HepG2 (cell line): ENCODE data around the gene LMAN2. TPM values are rescaled to one million over a fixed set of nuclear protein-coding genes. Genes with fewer than 3 reads are reported as not detected.
"Not testable (repeated sequence)": the region's sequence is repeated elsewhere in the genome, so short reads cannot be mapped to it uniquely, and the experiment has no call there.

Source experiments
- ATAC-seq: fragments of 200-7000 bp; cut with Tn5 transposase; 3 replicates; pipeline ENCODE4 v1.9.1; 2020; ENCODE audit warnings: mild to moderate bottlenecking, moderate library complexity
- BruUV-seq: library from RNA; stranded (reverse); fragments of 400-500 nt; replicated peaks from 2 replicates; lab custom pipeline; 2021; lab: Mats Ljungman, UMichigan
- CTCF ChIA-PET: fragments of 300-600 bp; formaldehyde crosslinking; extraction: SDS; loops from one replicate; lab custom pipeline; 2021; ENCODE audit warnings: low total read pairs, inconsistent platforms, low intra/inter-chr PET ratio; lab: Yijun Ruan, JAX
- POLR2A ChIA-PET: fragments of 350-600 bp; sonication (Branson Sonifier 250); formaldehyde crosslinking; loops from one replicate; lab custom pipeline; 2020; ENCODE audit warnings: antibody characterized with exemption, inconsistent platforms; lab: Yijun Ruan, JAX
- DNase-seq: peaks from one replicate; pipeline ENCODE4 v3.0.0-alpha.2; 2015; ENCODE audit warnings: low spot score
- FAIRE-seq: peaks from 3 replicates; lab custom pipeline; 2011; peaks lifted over from hg19 to GRCh38; lab: Jason Lieb, UNC
- H2AFZ ChIP-seq: one replicate; pipeline ENCODE4 v1.6.1; 2011; ENCODE audit warnings: low read length, inconsistent platforms
- H3K27ac ChIP-seq: fragments of 300-600 bp; 3 replicates; pipeline ENCODE4 v1.8.0; 2011; ENCODE audit warnings: mixed run types, mild to moderate bottlenecking, mixed read lengths, low read length, inconsistent platforms; ENCODE audit not compliant: insufficient read depth; ENCODE audit errors: extremely low read length
- H3K27me3 ChIP-seq, 2 experiments: fragments of 200-600 bp in 1 of 2; 2 replicates in 1 of 2; 3 replicates in 1 of 2; pipeline versions ENCODE4 v1.6.0 to v1.8.0; 2011; ENCODE audit warnings: low read length in 2 of 2, mild to moderate bottlenecking in 2 of 2, moderate library complexity in 2 of 2, inconsistent platforms in 1 of 2; ENCODE audit not compliant: insufficient read depth in 2 of 2, control insufficient read depth in 1 of 2
- H3K36me3 ChIP-seq, 2 experiments: fragments of 200-600 bp in 1 of 2; replicated peaks in 1 of 2; 2 replicates in 1 of 2; 3 replicates in 1 of 2; pipeline versions ENCODE4 v1.5.1 to v1.8.0; 2011; ENCODE audit warnings: low read length in 2 of 2, inconsistent platforms in 1 of 2; ENCODE audit not compliant: insufficient read depth in 2 of 2, control insufficient read depth in 1 of 2
- H3K4me1 ChIP-seq: 2 replicates; pipeline ENCODE4 v1.5.1; 2012; ENCODE audit warnings: low read length, inconsistent platforms; ENCODE audit not compliant: insufficient read depth
- H3K4me2 ChIP-seq: 2 replicates; pipeline ENCODE4 v1.6.0; 2011; ENCODE audit warnings: low read depth, low read length, inconsistent platforms
- H3K4me3 ChIP-seq, 3 experiments: fragments of 200-600 bp in 1 of 3; sonication (generic), shearing (Covaris generic) in 1 of 3; replicated peaks in 1 of 3; 2 replicates each; pipeline ENCODE4 v1.5.1; 2011 to 2016; ENCODE audit warnings: low read length in 3 of 3, inconsistent platforms in 2 of 3, low read depth in 2 of 3, mild to moderate bottlenecking in 2 of 3, control low read depth in 1 of 3, mixed read lengths in 1 of 3; ENCODE audit not compliant: insufficient read depth in 1 of 3
- H3K79me2 ChIP-seq: one replicate; pipeline ENCODE4 v1.6.1; 2011; ENCODE audit warnings: low read length, inconsistent platforms; ENCODE audit not compliant: insufficient read depth
- H3K9ac ChIP-seq: 2 replicates; pipeline ENCODE4 v1.6.0; 2011; ENCODE audit warnings: mild to moderate bottlenecking, low read depth, low read length, inconsistent platforms; ENCODE audit not compliant: insufficient read depth
- H3K9me3 ChIP-seq: 2 replicates; pipeline ENCODE4 v1.5.1; 2012; ENCODE audit warnings: mild to moderate bottlenecking, low read length
- H4K20me1 ChIP-seq: 2 replicates; pipeline ENCODE4 v1.6.0; 2011; ENCODE audit warnings: inconsistent platforms, mild to moderate bottlenecking, low read length, moderate library complexity; ENCODE audit not compliant: insufficient read depth
- ATF7 ChIP-seq, 2 experiments: fragments of 450-650 bp in 1 of 2; sonication (generic) in 1 of 2; formaldehyde crosslinking in 1 of 2; IDR thresholded peaks; 2 replicates each; pipeline versions ENCODE4 v1.4.0 to v1.6.1; 2016 to 2020; ENCODE audit warnings: antibody characterized with exemption in 1 of 2, mild to moderate bottlenecking in 1 of 2, missing genetic modification reagents in 1 of 2
- KLF13 ChIP-seq: sonication (generic); formaldehyde crosslinking; IDR thresholded peaks from 2 replicates; pipeline ENCODE4 v1.4.0; 2020; ENCODE audit warnings: mild to moderate bottlenecking, missing genetic modification reagents
- ZNF317 ChIP-seq: sonication (generic); formaldehyde crosslinking; IDR thresholded peaks from 2 replicates; pipeline ENCODE4 v1.5.0; 2020; ENCODE audit warnings: mild to moderate bottlenecking, missing genetic modification reagents
- ZNF737 ChIP-seq: sonication (generic); formaldehyde crosslinking; IDR thresholded peaks from 2 replicates; pipeline ENCODE4 v1.5.0; 2020; ENCODE audit warnings: missing genetic modification reagents, mild to moderate bottlenecking, borderline replicate concordance
- WGBS: methylation state at CpG from one replicate; pipeline ENCODE4 v1.1.6; 2017; ENCODE audit warnings: low lambda C conversion rate; 5-methylcytosine and 5-hydroxymethylcytosine counted together
- in situ Hi-C: cut with HindIII; loops from 2 replicates; pipeline ENCODE4 v1.10.0; 2017; ENCODE audit warnings: low pct_unique_long_range_greater_than_20kb; ENCODE audit not compliant: extremely low pct_ligation_motif_present
- intact Hi-C: fragments of 100-400 bp; cut with micrococcal nuclease; formaldehyde crosslinking; loops from one replicate; pipeline ENCODE4 v1.10.0; 2022; ENCODE audit not compliant: unreplicated experiment
- polyA plus RNA-seq, 8 experiments: library from polyadenylated mRNA; depleted of rRNA in 3 of 8; stranded (reverse) in 7 of 8; unstranded in 1 of 8; fragments of >200 nt; fragmentation: Illumina TruSeq in 4 of 8; extraction: Trizol in 4 of 8; gene quantifications; 2 replicates each; pipeline versions ENCODE4 v1.2.1 to v1.2.3, GENCODE V29; 2011 to 2016; ENCODE audit warnings: low read depth in 4 of 8, missing spikeins in 1 of 8, mixed read lengths in 1 of 8; ENCODE audit not compliant: insufficient read depth in 1 of 8
- total RNA-seq, 5 experiments: library from RNA; depleted of rRNA; stranded (reverse); fragments of >200 nt; fragmentation: Illumina TruSeq; extraction: Trizol; gene quantifications; 2 replicates each; pipeline ENCODE4 v1.2.3, GENCODE V29; 2016; ENCODE audit warnings: low read depth in 1 of 5
- TF ChIP-seq, protein P1 (sequence below): sonication (generic); formaldehyde crosslinking; IDR thresholded peaks from 2 replicates; pipeline ENCODE4 v1.5.0; 2020; ENCODE audit warnings: mild to moderate bottlenecking, missing genetic modification reagents, borderline replicate concordance
- TF ChIP-seq, protein P2 (sequence below): IDR thresholded peaks from 2 replicates; pipeline ENCODE4 v1.6.1; 2018; ENCODE audit warnings: missing genetic modification reagents
- TF ChIP-seq, protein P3 (sequence below): IDR thresholded peaks from 2 replicates; pipeline ENCODE4 v1.6.1; 2016

The LMAN2 gene
- total and polyA plus RNA-seq, 2 of the 13 experiments (the other 11 are each of a cell fraction or from before 2014, with no cell fraction given), result 191 to 197 TPM

DNA sequence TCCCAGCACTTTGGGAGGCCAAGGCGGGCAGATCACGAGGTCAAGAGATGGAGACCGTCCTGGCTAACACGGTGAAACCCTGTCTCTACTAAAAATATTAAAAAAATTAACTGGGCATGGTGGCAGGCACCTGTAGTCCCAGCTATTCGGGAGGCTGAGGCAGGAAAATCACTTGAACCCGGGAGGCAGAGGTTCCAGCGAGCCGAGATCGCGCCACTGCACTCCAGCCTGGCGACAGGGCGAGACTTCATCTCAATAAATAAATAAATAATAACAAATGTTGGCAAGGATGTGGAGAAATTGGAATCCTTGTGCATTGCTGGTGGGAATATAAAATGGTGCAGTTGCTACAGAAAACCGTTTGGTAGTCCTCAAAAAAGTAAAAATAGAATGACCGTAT is 8.5 kb downstream of the LMAN2 start:
- CTCF ChIA-PET, H2AFZ ChIP-seq, H3K9me3 ChIP-seq, in situ Hi-C loops, intact Hi-C loops, H3K9ac ChIP-seq, DNase-seq, BruUV-seq, H3K27ac ChIP-seq, FAIRE-seq, H3K4me2 ChIP-seq, H4K20me1 ChIP-seq, H3K27me3 ChIP-seq, POLR2A ChIA-PET, H3K4me3 ChIP-seq, ATAC-seq: not testable (repeated sequence)
- Histone ChIP-seq H3K4me1 (peaks cover 12% of the 10 kb centered on the region), H3K36me3 (peaks cover 13 to 46% of the 10 kb centered on the region in 2 experiments; a peak in 4 of 5 replicates), H3K79me2 (peaks cover 58% of the 10 kb centered on the region)
- WGBS, result 94% methylated on average over 14 of the region's 14 CpGs

DNA sequence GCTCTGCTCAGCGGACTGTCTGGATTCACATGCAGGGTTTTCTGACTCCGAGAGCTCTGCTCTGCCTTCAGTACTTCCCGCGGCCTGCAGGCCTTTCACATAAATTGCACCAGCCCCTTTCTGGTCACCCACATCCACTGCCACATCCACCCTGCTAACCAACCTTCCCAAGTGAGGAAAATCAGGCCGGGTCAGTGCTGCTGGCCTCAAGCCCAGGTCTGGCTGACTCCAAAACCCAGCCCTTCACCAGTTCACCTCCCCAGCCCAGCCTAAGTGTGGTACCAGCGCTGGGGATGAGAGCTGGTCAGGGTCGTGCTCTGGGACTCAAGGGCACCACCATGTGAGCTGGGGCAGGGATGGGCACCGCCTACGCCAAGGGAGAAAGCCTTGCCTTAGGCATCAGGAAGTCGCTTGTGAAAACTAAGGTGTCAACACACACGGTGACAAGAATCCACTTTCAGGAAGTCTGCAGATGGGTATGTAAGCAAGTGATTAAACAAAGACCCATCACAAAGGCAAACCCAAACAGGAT is 12.3 kb downstream of the LMAN2 start:
- no TSS peak for BruUV-seq
- H4K20me1 ChIP-seq, result 0 out of 2 replicates have a peak, but pooled peaks cover 3% of the 10 kb centered on the region
- H3K9ac ChIP-seq, result no peak overlapping the region
- peaks cover 28 to 69% of the 10 kb centered on the region in 2 experiments for H3K36me3 ChIP-seq
- ATAC-seq (no peak), DNase-seq (no peak), FAIRE-seq (no peak)
- POLR2A ChIA-PET, result interaction anchor here (1.0 kb wide), 1 partner anchor 39 kb away, joined by 3 read pairs; no protein-coding TSS in a partner anchor
- WGBS, result 96% methylated on average over 11 of the region's 11 CpGs
- in situ Hi-C loops, result no loop called here
- no peak overlapping the region for H3K4me2 ChIP-seq
- peaks cover 26% of the 10 kb centered on the region for H3K79me2 ChIP-seq
- intact Hi-C loops, result no loop called here
- CTCF ChIA-PET, result interaction anchor here (1.1 kb wide), 1 partner anchor 21 kb away, joined by 4 read pairs; no protein-coding TSS in a partner anchor
- no peaks in the 10 kb centered on the region for H3K4me1 ChIP-seq
- H3K4me3 ChIP-seq, result no peak overlapping the region
- H3K27me3 ChIP-seq, result no peaks in the 10 kb centered on the region
- no peaks in the 10 kb centered on the region for H3K9me3 ChIP-seq
- H2AFZ ChIP-seq, result no peak overlapping the region
- no peak overlapping the region for H3K27ac ChIP-seq
- TF ChIP-seq ZNF737 (CRISPR knock-in tag) (no peak), ZNF317 (CRISPR knock-in tag) (no peak), KLF13 (no peak), ATF7 (IDR thresholded peaks at IDR 0.05) (no peak), ATF7 (CRISPR knock-in tag; IDR thresholded peaks at IDR 0.05) (no peak)
- TF ChIP-seq, protein P1, sequence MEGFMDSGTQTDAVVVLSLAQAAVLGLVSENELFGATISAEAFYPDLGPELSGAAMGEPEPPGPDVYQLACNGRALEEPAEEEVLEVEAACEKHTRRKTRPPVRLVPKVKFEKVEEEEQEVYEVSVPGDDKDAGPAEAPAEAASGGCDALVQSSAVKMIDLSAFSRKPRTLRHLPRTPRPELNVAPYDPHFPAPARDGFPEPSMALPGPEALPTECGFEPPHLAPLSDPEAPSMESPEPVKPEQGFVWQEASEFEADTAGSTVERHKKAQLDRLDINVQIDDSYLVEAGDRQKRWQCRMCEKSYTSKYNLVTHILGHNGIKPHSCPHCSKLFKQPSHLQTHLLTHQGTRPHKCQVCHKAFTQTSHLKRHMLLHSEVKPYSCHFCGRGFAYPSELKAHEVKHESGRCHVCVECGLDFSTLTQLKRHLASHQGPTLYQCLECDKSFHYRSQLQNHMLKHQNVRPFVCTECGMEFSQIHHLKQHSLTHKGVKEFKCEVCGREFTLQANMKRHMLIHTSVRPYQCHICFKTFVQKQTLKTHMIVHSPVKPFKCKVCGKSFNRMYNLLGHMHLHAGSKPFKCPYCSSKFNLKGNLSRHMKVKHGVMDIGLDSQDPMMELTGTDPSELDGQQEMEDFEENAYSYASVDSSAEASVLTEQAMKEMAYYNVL (CRISPR knock-in tag), result no peak
- TF ChIP-seq, protein P2, sequence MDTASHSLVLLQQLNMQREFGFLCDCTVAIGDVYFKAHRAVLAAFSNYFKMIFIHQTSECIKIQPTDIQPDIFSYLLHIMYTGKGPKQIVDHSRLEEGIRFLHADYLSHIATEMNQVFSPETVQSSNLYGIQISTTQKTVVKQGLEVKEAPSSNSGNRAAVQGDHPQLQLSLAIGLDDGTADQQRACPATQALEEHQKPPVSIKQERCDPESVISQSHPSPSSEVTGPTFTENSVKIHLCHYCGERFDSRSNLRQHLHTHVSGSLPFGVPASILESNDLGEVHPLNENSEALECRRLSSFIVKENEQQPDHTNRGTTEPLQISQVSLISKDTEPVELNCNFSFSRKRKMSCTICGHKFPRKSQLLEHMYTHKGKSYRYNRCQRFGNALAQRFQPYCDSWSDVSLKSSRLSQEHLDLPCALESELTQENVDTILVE, result no peak
- TF ChIP-seq, protein P3, sequence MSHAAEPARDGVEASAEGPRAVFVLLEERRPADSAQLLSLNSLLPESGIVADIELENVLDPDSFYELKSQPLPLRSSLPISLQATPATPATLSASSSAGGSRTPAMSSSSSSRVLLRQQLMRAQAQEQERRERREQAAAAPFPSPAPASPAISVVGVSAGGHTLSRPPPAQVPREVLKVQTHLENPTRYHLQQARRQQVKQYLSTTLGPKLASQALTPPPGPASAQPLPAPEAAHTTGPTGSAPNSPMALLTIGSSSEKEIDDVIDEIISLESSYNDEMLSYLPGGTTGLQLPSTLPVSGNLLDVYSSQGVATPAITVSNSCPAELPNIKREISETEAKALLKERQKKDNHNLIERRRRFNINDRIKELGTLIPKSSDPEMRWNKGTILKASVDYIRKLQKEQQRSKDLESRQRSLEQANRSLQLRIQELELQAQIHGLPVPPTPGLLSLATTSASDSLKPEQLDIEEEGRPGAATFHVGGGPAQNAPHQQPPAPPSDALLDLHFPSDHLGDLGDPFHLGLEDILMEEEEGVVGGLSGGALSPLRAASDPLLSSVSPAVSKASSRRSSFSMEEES (CRISPR knock-in tag), result no peak
